ENCODE results near the gene ITGA1. TPM values are rescaled to one million over a fixed set of nuclear protein-coding genes. Genes with fewer than 3 reads are reported as not detected.

ITGA1 gene
- total RNA-seq, 1 donor from 2014 or later: 42.7 TPM

- H3K4me1 ChIP-seq: peaks cover 0 to 16% of the 10 kb centered on the region in 2 donors
- peak overlapping the region; percentile 80 to 83 for H3K27ac ChIP-seq
- DNase-seq (ENCODE audit: low spot score in 2 of 2): no peak
- H3K27me3 ChIP-seq: no peaks in the 10 kb centered on the region
- TF ChIP-seq CTCF (IDR thresholded peaks at IDR 0.05): no peak
- no peaks in the 10 kb centered on the region for H3K9me3 ChIP-seq
- H3K36me3 ChIP-seq: no peaks in the 10 kb centered on the region
- intact Hi-C loops (cut with DNase I): loop anchor here (5.0 kb wide), 1 partner anchor 51 kb away; the partner anchor contains the start of genes ITGA1 and PELO
- H3K4me3 ChIP-seq: peak overlapping the region in 1 of 2 donors; percentile 32
These were observed 50.8 kb downstream of the ITGA1 start for GRCh38 chr5:52838326-52839015.

- H3K4me3 ChIP-seq: no peak overlapping the region
- H3K9me3 ChIP-seq: no peaks in the 10 kb centered on the region
- peaks cover 0 to 23% of the 10 kb centered on the region in 2 donors for H3K4me1 ChIP-seq
- TF ChIP-seq CTCF (IDR thresholded peaks at IDR 0.05): no peak
- no peak for DNase-seq (ENCODE audit: low spot score in 2 of 2)
- no peaks in the 10 kb centered on the region for H3K36me3 ChIP-seq
- H3K27ac ChIP-seq: peak overlapping the region; percentile 80 to 83
- no peaks in the 10 kb centered on the region for H3K27me3 ChIP-seq
- intact Hi-C loops (cut with DNase I): loop anchor here (5.0 kb wide), 1 partner anchor 52 kb away; the partner anchor contains the start of genes ITGA1 and PELO
These were observed 51.6 kb downstream of the ITGA1 start for GRCh38 chr5:52839285-52839684.

- no peak for TF ChIP-seq CTCF (IDR thresholded peaks at IDR 0.05)
- peak overlapping the region; percentile 22 to 24 for H3K4me3 ChIP-seq
- H3K9me3 ChIP-seq: no peaks in the 10 kb centered on the region
- peak overlapping the region; percentile 80 to 83 for H3K27ac ChIP-seq
- no peaks in the 10 kb centered on the region for H3K36me3 ChIP-seq
- peak in 1 of 2 donors; percentile 67 for DNase-seq (ENCODE audit: low spot score in 2 of 2)
- no peaks in the 10 kb centered on the region for H3K27me3 ChIP-seq
- intact Hi-C loops (cut with DNase I): no loop called here
- H3K4me1 ChIP-seq: peaks cover 0 to 32% of the 10 kb centered on the region in 2 donors
These were observed 52.7 kb downstream of the ITGA1 start for GRCh38 chr5:52840277-52841050.

GRCh38 chr5:52841114-52841513 is 53.4 kb downstream of the ITGA1 start:
- no peak for TF ChIP-seq CTCF (IDR thresholded peaks at IDR 0.05)
- intact Hi-C loops (cut with DNase I): no loop called here
- no peaks in the 10 kb centered on the region for H3K36me3 ChIP-seq
- H3K4me3 ChIP-seq: no peak overlapping the region
- no peaks in the 10 kb centered on the region for H3K9me3 ChIP-seq
- peak overlapping the region; percentile 80 to 83 for H3K27ac ChIP-seq
- H3K4me1 ChIP-seq: peaks cover 0 to 32% of the 10 kb centered on the region in 2 donors
- H3K27me3 ChIP-seq: no peaks in the 10 kb centered on the region
- no peak for DNase-seq (ENCODE audit: low spot score in 2 of 2)

GRCh38 chr5:52842111-52842510 is 54.4 kb downstream of the ITGA1 start:
- H3K27me3 ChIP-seq: no peaks in the 10 kb centered on the region
- TF ChIP-seq CTCF (IDR thresholded peaks at IDR 0.05): no peak
- H3K4me3 ChIP-seq: no peak overlapping the region
- H3K9me3 ChIP-seq: no peaks in the 10 kb centered on the region
- intact Hi-C loops (cut with DNase I): no loop called here
- no peaks in the 10 kb centered on the region for H3K36me3 ChIP-seq
- DNase-seq (ENCODE audit: low spot score in 2 of 2): no peak
- H3K4me1 ChIP-seq: peaks cover 0 to 34% of the 10 kb centered on the region in 2 donors
- H3K27ac ChIP-seq: peak overlapping the region; percentile 80 to 83

Measured in ascending aorta (tissue), 2 donors.